Transverse colon (tissue), 4 donors: ENCODE results near the gene CAMTA1. TPM values are rescaled to one million over a fixed set of nuclear protein-coding genes. Genes with fewer than 3 reads are reported as not detected.

Experiments used
- DNase-seq: peaks from one replicate; pipeline ENCODE4 v3.0.0-alpha.2; 2019
- H3K27ac ChIP-seq, 4 donors: fragments of 200-600 bp; sonication (generic); 2 replicates each; pipeline ENCODE4 v1.5.1; 2016 to 2018; ENCODE audit warnings: inconsistent platforms in 4 of 4
- H3K27me3 ChIP-seq: fragments of 200-600 bp; sonication (generic); 2 replicates; pipeline ENCODE4 v1.5.1; 2017; ENCODE audit warnings: inconsistent platforms
- H3K36me3 ChIP-seq, 4 donors: fragments of 200-600 bp; sonication (generic); 2 replicates each; pipeline ENCODE4 v1.5.1; 2017 to 2019; ENCODE audit warnings: inconsistent platforms in 4 of 4
- H3K4me1 ChIP-seq, 4 donors: fragments of 200-600 bp; sonication (generic); 2 replicates each; pipeline ENCODE4 v1.5.1; 2017 to 2020; ENCODE audit warnings: inconsistent platforms in 4 of 4
- H3K4me3 ChIP-seq, 4 donors: fragments of 200-600 bp; sonication (generic); 1 replicate in 1 of 4; 2 replicates in 3 of 4; pipeline versions ENCODE4 v1.5.1 to v1.6.1; 2017 to 2019; ENCODE audit warnings: inconsistent platforms in 4 of 4
- H3K9me3 ChIP-seq, 2 donors: fragments of 200-600 bp; sonication (generic); 2 replicates each; pipeline ENCODE4 v1.5.1; 2017 to 2019; ENCODE audit warnings: inconsistent platforms in 2 of 2
- CTCF ChIP-seq, 5 experiments: fragments of 200-600 bp in 3 of 5; fragments of 450-650 bp in 2 of 5; sonication (generic) in 3 of 5; IDR thresholded peaks; 1 replicate in 2 of 5; 2 replicates in 3 of 5; pipeline ENCODE4 v1.5.1; 2016 to 2017; ENCODE audit warnings: antibody characterized with exemption in 5 of 5, inconsistent platforms in 3 of 5, mild to moderate bottlenecking in 2 of 5, moderate library complexity in 1 of 5
- EP300 ChIP-seq: sonication (generic); formaldehyde crosslinking; IDR thresholded peaks from one replicate; pipeline ENCODE4 v1.6.1; 2017; ENCODE audit warnings: antibody characterized with exemption, low read depth
- POLR2A ChIP-seq: fragments of 450-650 bp; IDR thresholded peaks from one replicate; pipeline ENCODE4 v1.6.1; 2016; ENCODE audit warnings: antibody characterized with exemption, mild to moderate bottlenecking, moderate library complexity
- POLR2AphosphoS5 ChIP-seq, 3 donors: sonication (generic); formaldehyde crosslinking; IDR thresholded peaks; one replicate each; pipeline ENCODE4 v1.6.1; 2016; ENCODE audit warnings: antibody characterized with exemption in 3 of 3
- WGBS, 2 donors: methylation state at CpG; one replicate each; pipeline ENCODE4 v1.1.5; 2018; ENCODE audit warnings: low coverage in 1 of 2; 5-methylcytosine and 5-hydroxymethylcytosine counted together
- in situ Hi-C, 4 donors: fragments of 200-750 bp; cut with MboI; loops; one replicate each; pipeline versions ENCODE4 v1.15.0 to v1.15.1; 2017; ENCODE audit warnings: low sequenced_read_pairs in 3 of 4, low pct_ligation_motif_present in 1 of 4, low pct_unique_long_range_greater_than_20kb in 1 of 4
- intact Hi-C: fragments of 100-400 bp; cut with DNase I; formaldehyde crosslinking; loops from one replicate; pipeline ENCODE4 v1.15.1; 2023; ENCODE audit warnings: low total_unique reads
- total RNA-seq, 4 donors: library from RNA; depleted of rRNA; stranded (reverse); fragments of >200 nt; gene quantifications; one replicate each; pipeline ENCODE4 v1.1.0, GENCODE V29; 2016

CAMTA1 gene
- total RNA-seq, 4 donors from 2014 or later = 93.8 to 268 (median 130) TPM

- TF ChIP-seq POLR2A (no peak), EP300 (no peak), POLR2AphosphoS5 (IDR thresholded peaks at IDR 0.05) (no peak), CTCF (IDR thresholded peaks at IDR 0.05) (no peak)
- intact Hi-C loops (no loop called here), in situ Hi-C loops (no loop called here)
- H3K4me3 ChIP-seq = no peak overlapping the region
- peaks cover 0 to 3% of the 10 kb centered on the region in 2 donors for H3K9me3 ChIP-seq
- H3K27me3 ChIP-seq = peaks cover 2% of the 10 kb centered on the region
- no peak overlapping the region for H3K27ac ChIP-seq
- no peaks in the 10 kb centered on the region for H3K36me3 ChIP-seq
- DNase-seq = no peak
- H3K4me1 ChIP-seq = no peaks in the 10 kb centered on the region
Measured at GRCh38 chr1:6996371-6996770, 211.1 kb downstream of the CAMTA1 start.

DNA sequence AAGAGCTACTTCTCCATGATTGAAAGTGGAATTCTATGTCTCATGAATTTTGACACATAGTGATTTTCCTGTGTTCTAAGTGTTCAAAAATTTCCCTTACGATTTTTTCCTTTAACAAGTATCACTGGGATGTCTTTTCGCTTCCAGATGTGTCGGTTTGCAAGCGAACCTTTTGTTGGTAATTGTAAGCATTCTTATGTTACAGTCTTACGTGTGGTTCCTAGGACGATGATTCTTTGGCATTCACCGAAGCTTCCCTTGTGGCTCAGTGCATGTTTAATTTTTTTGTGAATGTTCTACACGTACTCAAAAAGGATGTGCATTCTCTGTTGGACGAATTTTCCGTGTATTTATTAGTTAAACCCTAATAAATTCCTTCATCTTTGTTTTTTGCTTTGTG is 211.6 kb downstream of the CAMTA1 start:
- peaks cover 2% of the 10 kb centered on the region for H3K27me3 ChIP-seq
- no peaks in the 10 kb centered on the region for H3K4me1 ChIP-seq
- H3K27ac ChIP-seq = no peak overlapping the region
- DNase-seq = no peak
- H3K4me3 ChIP-seq = no peak overlapping the region
- intact Hi-C loops (no loop called here), in situ Hi-C loops (no loop called here)
- no peaks in the 10 kb centered on the region for H3K36me3 ChIP-seq
- no peak for TF ChIP-seq EP300
- no peak for TF ChIP-seq CTCF (IDR thresholded peaks at IDR 0.05)
- TF ChIP-seq POLR2AphosphoS5 (IDR thresholded peaks at IDR 0.05) = no peak
- TF ChIP-seq POLR2A = no peak
- peaks cover 0 to 3% of the 10 kb centered on the region in 2 donors for H3K9me3 ChIP-seq
- 79 to 82% methylated on average over 10 of the region's 10 CpGs for WGBS, 2 donors

DNA sequence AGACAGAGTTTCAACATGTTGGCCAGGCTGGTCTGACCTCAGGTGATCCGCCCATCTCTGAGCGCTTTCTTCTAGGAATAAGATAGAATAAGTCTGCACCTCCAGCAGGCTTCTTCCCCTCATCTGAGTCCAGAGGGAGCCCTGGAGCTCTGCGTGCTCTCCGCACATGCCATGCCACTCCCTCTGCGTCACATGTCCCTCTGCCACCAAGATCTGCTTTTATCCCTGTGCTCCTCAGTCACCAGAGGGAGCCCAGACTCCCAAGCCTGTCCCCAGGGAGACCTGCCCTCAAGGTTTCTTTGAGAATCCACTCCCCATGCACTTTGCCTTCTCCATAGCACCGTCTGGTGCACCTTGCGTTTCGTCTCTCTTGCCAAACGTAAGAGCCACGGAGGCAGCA is 213.0 kb downstream of the CAMTA1 start:
- in situ Hi-C loops = no loop called here
- H3K4me3 ChIP-seq = no peak overlapping the region
- DNase-seq = peak; percentile 33
- H3K4me1 ChIP-seq = no peaks in the 10 kb centered on the region
- no peak for TF ChIP-seq POLR2AphosphoS5 (IDR thresholded peaks at IDR 0.05)
- no peak for TF ChIP-seq EP300
- TF ChIP-seq CTCF (IDR thresholded peaks at IDR 0.05) = no peak
- TF ChIP-seq POLR2A = no peak
- no peaks in the 10 kb centered on the region for H3K36me3 ChIP-seq
- peaks cover 0 to 3% of the 10 kb centered on the region in 2 donors for H3K9me3 ChIP-seq
- H3K27ac ChIP-seq = no peak overlapping the region
- H3K27me3 ChIP-seq = peaks cover 2% of the 10 kb centered on the region
- intact Hi-C loops = no loop called here
- 38 to 55% methylated on average over 5 to 10 of the region's 10 CpGs for WGBS, 2 donors

DNA sequence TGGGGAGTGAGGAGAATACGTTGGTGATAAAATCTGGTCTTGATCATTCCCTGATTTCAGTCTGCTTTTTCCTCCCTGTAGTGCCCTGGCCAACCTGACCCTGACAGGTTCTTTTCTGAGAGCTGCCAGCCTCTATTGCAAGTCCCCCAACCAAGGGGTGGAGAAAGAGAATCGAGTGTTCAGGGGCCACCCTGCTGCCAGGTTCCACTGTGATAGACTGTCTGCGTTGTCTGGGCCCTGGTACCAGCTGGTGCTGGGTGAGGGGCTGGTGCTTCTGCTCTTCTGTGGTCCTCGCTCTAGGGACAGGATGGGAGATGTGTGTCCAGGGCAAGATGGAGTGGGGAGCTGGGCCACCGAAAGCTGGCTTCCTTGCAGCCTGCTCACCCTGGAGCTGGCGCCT is 214.6 kb downstream of the CAMTA1 start:
- TF ChIP-seq CTCF (IDR thresholded peaks at IDR 0.05) (no peak), EP300 (no peak), POLR2AphosphoS5 (IDR thresholded peaks at IDR 0.05) (no peak), POLR2A (no peak)
- in situ Hi-C loops (no loop called here), intact Hi-C loops (no loop called here)
- Histone ChIP-seq H3K9me3 (no peaks in the 10 kb centered on the region), H3K27me3 (peaks cover 1% of the 10 kb centered on the region), H3K4me3 (no peak overlapping the region), H3K4me1 (no peaks in the 10 kb centered on the region), H3K36me3 (no peaks in the 10 kb centered on the region), H3K27ac (no peak overlapping the region)
- WGBS, 2 donors = 88% methylated on average over 6 of the region's 6 CpGs; no CpG with 5 or more reads in 1 of the 2 donors
- DNase-seq = no peak
